ENCODE measurements around the gene BMPR1B.

GRCh38 chr4:95129031-95129430 is 371.3 kb downstream of the BMPR1B start:
- TF ChIP-seq SMARCC2 (IDR thresholded peaks at IDR 0.05; ENCODE audit: low read depth) (no peak), IRF1 (CRISPR knock-in tag; IDR thresholded peaks at IDR 0.05; ENCODE audit: borderline replicate concordance) (no peak), TEAD1 (CRISPR knock-in tag; IDR thresholded peaks at IDR 0.05) (no peak), CTCF (IDR thresholded peaks at IDR 0.05 in 2 of 3, conservative IDR thresholded peaks at IDR 0.05 in 1 of 3; ENCODE audit: insufficient read depth in 2 of 3, low read depth in 1 of 3, low read length in 3 of 3) (no peak), DDX20 (tag; IDR thresholded peaks at IDR 0.05; ENCODE audit: low read depth) (no peak), KLF1 (tag; IDR thresholded peaks at IDR 0.05) (no peak), ZNF274 (IDR thresholded peaks at IDR 0.05; ENCODE audit: borderline replicate concordance, low read depth, low read length) (no peak), ZBTB1 (CRISPR knock-in tag; IDR thresholded peaks at IDR 0.05; ENCODE audit: borderline replicate concordance, low read depth) (no peak), ZNF282 (CRISPR knock-in tag; IDR thresholded peaks at IDR 0.05) (no peak)
